NCI-H2171 treated with DMSO at 0.1 percent for 48 hours (cell line): Measurements from ENCODE around the gene TAB2.

Experiments
- DNase-seq: peaks from one replicate; lab custom pipeline; 2025; lab: John Stamatoyannopoulos, UW

Gene TAB2

GRCh38 chr6:149317644-149318571 is at the start of gene TAB2:
TAB2 (plus strand) TSS chr6:149317712; CDS start chr6:149369998, 52,286 bp downstream.
- DNase-seq: peak; percentile 41

GRCh38 chr6:149268146-149268545 is 49.4 kb upstream of the TAB2 start:
- no peak for DNase-seq

DNA sequence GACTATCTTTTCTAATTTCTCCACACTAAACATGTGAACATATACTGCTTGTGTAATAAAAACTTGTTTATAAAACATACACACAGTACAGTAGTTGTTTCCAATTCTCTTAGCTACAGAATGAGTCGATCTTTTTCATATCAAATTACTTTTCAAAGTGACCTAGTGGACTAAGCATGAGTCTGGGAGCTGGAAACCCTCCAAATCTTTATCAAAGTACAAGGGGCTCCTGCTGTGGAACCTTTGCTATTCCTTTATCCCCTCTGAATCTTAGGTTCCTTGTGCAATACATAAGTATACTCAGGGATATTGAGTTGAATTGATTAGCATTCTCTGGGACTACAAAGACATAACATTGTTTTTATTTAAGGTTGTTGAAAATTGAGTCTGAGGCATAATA is 48.7 kb upstream of the TAB2 start:
- DNase-seq: no peak

- no peak for DNase-seq
These were observed 46.9 kb upstream of the TAB2 start for GRCh38 chr6:149270616-149271015.

- no peak for DNase-seq
These were observed 45.9 kb upstream of the TAB2 start for GRCh38 chr6:149271348-149272340.

DNA sequence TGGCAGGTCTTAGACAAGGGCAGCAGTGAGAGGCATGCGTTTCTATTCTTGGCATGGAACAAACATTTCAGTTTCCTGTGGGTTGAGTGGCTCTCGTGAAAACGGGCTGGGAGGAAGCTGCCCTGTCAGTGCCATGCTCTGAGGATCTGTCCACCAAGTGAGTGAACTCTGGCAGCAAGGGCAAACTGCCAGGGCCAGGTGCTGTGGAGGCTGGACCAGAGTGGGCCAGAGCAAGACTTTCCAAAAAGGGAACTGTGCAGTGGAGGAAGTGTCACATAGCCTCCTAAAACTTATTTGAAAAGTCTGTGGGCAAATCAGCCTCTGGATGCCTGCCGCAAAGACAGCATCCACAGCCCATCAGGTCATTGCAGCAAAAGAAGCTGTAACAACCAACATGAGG is 44.2 kb upstream of the TAB2 start:
- no peak for DNase-seq

DNA sequence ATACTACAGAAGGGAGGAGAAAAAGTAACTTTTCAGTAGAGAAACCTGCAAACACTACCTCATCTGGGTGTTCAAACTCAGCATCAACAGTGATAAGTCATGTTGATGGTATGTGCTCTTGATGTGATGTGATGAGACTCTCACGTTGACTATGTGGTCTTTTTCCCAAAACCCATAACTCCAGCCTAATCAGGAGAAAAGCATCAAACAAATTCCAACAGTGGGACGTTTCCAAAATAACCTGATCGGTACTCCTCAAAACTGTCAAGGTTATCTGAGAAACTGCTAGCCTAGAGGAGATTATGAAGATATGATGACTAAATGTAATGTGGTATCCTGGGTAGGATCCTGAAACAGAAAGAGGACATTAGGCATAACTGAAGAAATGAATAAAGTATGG is 41.9 kb upstream of the TAB2 start:
- no peak for DNase-seq

GRCh38 chr6:149277621-149278020 is 39.9 kb upstream of the TAB2 start:
- no peak for DNase-seq

DNA sequence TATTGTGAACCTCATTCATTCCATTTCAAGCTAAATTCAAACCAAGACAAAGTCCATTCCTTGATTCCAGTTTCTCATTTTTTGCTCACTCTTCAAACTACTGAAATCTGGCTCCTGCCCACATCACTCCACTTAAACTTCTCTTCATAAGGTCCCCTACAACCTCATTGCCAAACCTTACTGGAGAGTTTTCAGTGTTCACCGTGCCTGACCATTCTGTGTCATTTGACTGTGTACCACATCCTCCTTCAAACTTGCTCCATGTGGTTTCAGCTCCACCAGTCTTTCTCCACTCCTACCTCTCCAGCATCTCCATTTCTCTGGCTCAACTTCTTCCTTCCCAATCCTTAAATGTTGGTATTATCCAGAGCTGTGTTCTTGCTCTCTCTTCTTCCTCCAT is 38.5 kb upstream of the TAB2 start:
- DNase-seq: no peak

GRCh38 chr6:149284904-149285303 is 32.6 kb upstream of the TAB2 start:
- no peak for DNase-seq

DNA sequence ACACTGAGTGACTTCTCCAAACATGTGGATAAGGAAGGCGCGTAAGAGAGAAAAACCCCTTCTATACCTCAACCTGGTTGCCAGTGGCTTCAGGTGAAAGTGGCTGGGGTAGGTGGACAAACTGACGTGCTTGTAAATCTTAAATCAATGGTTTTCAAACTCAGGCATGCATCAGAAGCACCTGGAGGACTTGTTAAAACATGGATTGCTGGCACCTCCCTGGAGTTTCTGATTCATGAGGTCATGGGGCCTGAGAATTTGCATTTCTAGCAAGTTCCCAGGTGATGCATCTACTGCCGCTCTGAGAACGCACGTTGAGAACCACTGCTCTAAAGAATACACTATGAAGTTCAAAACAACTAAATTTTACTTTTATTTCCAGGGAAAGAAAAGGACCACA is 31.9 kb upstream of the TAB2 start:
- DNase-seq: no peak

GRCh38 chr6:149286905-149287304 is 30.6 kb upstream of the TAB2 start:
- DNase-seq: no peak

GRCh38 chr6:149289192-149289781 is 28.2 kb upstream of the TAB2 start:
- DNase-seq: no peak

GRCh38 chr6:149289966-149290365 is 27.5 kb upstream of the TAB2 start:
- no peak for DNase-seq

DNA sequence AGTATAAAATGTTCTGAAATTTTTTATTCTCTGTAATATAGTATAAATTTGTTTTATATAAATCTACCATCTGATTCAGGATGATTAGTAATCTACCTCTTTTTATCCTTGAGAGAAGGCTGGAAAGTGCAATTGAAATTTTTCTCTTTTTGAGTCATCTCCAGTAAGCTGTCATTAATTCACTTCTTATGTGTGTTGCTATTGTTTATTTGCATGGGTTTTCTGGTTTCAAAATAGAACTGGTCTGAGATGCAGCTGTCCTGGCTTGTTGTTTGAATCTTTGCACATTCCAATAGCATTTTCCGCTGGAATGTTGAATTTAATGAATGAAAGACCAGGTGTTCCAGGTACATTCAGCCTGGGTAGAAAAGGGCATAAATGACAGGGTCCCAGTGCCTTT is 24.3 kb upstream of the TAB2 start:
- no peak for DNase-seq

DNA sequence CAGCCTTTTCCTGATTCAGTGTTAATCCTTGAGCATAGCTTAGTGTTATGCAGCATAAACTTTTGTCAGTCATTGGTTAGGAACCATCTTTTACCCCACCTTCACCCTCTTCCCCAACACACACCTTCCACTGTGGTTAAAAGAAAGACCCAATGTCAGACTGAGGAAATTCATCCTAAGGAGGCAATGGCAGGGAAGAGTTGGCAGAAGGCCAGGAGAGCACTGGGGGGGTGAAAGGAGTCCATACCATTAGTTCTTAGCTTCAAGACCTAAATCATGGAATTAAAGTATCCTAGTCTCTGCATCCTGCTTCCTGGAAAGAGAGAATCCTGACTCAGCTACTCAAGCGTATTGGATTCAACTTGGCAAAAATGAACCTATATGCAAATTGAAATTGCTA is 16.9 kb upstream of the TAB2 start:
- DNase-seq: no peak

DNA sequence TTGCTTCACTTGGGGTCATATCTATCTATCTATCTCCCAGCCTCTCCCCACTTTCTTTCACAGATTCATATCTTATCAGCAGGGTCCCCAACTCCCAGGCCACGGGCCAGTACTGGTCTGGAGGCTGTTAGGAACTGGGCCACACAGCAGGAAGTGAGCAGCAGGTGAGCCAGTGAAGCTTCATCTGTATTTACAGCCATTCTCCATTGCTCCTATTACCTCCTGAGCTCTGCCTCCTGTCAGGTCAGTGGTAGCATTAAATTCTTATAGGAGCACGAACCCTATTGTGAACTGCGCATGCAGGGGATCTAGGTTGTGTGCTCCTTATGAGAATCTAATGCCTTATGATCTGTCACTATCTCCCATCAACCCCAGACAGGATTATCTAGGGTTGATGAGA is 14.8 kb upstream of the TAB2 start:
- DNase-seq: no peak

GRCh38 chr6:149303468-149303867 is 14.0 kb upstream of the TAB2 start:
- DNase-seq: no peak

GRCh38 chr6:149305372-149305771 is 12.1 kb upstream of the TAB2 start:
- DNase-seq: no peak

- no peak for DNase-seq
These were observed 10.5 kb upstream of the TAB2 start for GRCh38 chr6:149306967-149307366.

DNA sequence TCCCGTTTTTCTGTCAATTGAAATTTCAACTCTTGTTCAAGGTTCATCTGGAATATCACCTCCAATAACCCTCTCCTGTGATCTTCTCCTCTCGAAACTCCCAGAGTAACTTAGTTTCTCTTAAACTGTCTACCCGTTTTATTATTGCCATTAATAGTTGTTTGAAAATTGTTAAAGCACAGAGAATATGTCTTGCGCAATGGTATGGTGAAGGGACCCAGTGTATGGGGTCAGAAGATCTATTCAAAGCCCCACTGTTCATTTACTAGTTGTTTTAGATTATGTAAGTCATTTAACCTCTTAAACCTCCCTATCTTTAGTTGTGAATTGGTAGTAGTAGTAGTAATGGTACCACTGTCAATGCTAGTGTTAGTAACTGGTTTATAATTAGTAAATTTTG is 6.2 kb upstream of the TAB2 start:
- no peak for DNase-seq

GRCh38 chr6:149311766-149312165 is 5.7 kb upstream of the TAB2 start:
- DNase-seq: no peak
